SK-N-SH (cell line): ENCODE data around the gene OR51A2. TPM values are rescaled to one million over a fixed set of nuclear protein-coding genes. Genes with fewer than 3 reads are reported as not detected.

Source experiments
- CTCF ChIA-PET: fragments of 300-600, 350-600 bp; formaldehyde crosslinking; extraction: SDS; loops from one replicate; lab custom pipeline; 2021; lab: Yijun Ruan, JAX
- POLR2A ChIA-PET: fragments of 350-600 bp; sonication (Branson Sonifier 250); formaldehyde crosslinking; extraction: SDS; loops from one replicate; lab custom pipeline; 2020; ENCODE audit warnings: antibody characterized with exemption, inconsistent platforms; lab: Yijun Ruan, JAX
- DNase-seq: peaks from one replicate; pipeline ENCODE4 v3.0.0; 2012
- H2AFZ ChIP-seq: fragments of 200-600 bp; sonication (generic); 2 replicates; pipeline ENCODE4 v1.8.1; 2016; ENCODE audit warnings: antibody characterized with exemption, mild to moderate bottlenecking, low read depth
- H3F3A ChIP-seq: fragments of 200-600 bp; sonication (generic); replicated peaks from 2 replicates; pipeline ENCODE3; 2016; ENCODE audit warnings: antibody characterized with exemption, mild to moderate bottlenecking; ENCODE audit not compliant: insufficient read depth
- H3K27ac ChIP-seq, 2 experiments: fragments of 200-500 bp in 1 of 2; fragments of 200-600 bp in 1 of 2; sonication (Bioruptor generic) in 1 of 2; sonication (generic), shearing (Covaris generic) in 1 of 2; 2 replicates each; pipeline versions ENCODE4 v1.5.1 to v1.6.1; 2014 to 2016; ENCODE audit warnings: low read depth in 2 of 2, inconsistent platforms in 1 of 2, low read length in 1 of 2, mild to moderate bottlenecking in 1 of 2, mixed read lengths in 1 of 2
- H3K27me3 ChIP-seq: fragments of 200-600 bp; sonication (generic), shearing (Covaris generic); 2 replicates; pipeline ENCODE4 v1.6.1; 2016; ENCODE audit warnings: mixed run types; ENCODE audit not compliant: insufficient read depth
- H3K36me3 ChIP-seq, 2 experiments: fragments of 200-500 bp in 1 of 2; fragments of 200-600 bp in 1 of 2; sonication (Bioruptor generic) in 1 of 2; sonication (generic) in 1 of 2; replicated peaks in 1 of 2; 2 replicates each; pipeline versions ENCODE3 to v1.5.1; 2014 to 2016; ENCODE audit warnings: low read length in 1 of 2, mild to moderate bottlenecking in 1 of 2; ENCODE audit not compliant: insufficient read depth in 2 of 2, control insufficient read depth in 1 of 2
- H3K4me1 ChIP-seq, 2 experiments: fragments of 200-500 bp in 1 of 2; fragments of 200-600 bp in 1 of 2; sonication (Bioruptor generic) in 1 of 2; sonication (generic), shearing (Covaris generic) in 1 of 2; 2 replicates each; pipeline versions ENCODE4 v1.5.1 to v1.6.1; 2014 to 2016; ENCODE audit warnings: low read depth in 1 of 2, low read length in 1 of 2, mixed run types in 1 of 2; ENCODE audit not compliant: insufficient read depth in 2 of 2, control insufficient read depth in 1 of 2
- H3K4me2 ChIP-seq: fragments of 200-600 bp; sonication (generic), shearing (Covaris generic); 2 replicates; pipeline ENCODE4 v1.6.1; 2017; ENCODE audit warnings: mixed run types
- H3K4me3 ChIP-seq, 2 experiments: fragments of 200-500 bp in 1 of 2; fragments of 200-600 bp in 1 of 2; sonication (Bioruptor generic) in 1 of 2; sonication (generic), shearing (Covaris generic) in 1 of 2; 2 replicates each; pipeline versions ENCODE4 v1.5.1 to v1.8.1; 2014 to 2016; ENCODE audit warnings: low read depth in 2 of 2, inconsistent platforms in 1 of 2, low read length in 1 of 2, mild to moderate bottlenecking in 1 of 2, mixed read lengths in 1 of 2, moderate library complexity in 1 of 2
- H3K79me2 ChIP-seq: fragments of 200-600 bp; sonication (generic); 2 replicates; pipeline ENCODE4 v1.8.1; 2017; ENCODE audit warnings: mild to moderate bottlenecking; ENCODE audit not compliant: insufficient read depth
- H3K9ac ChIP-seq: fragments of 200-600 bp; sonication (generic); 2 replicates; pipeline ENCODE4 v1.6.1; 2017; ENCODE audit warnings: mixed run types
- H3K9me2 ChIP-seq: fragments of 200-600 bp; sonication (generic); 2 replicates; pipeline ENCODE4 v1.6.1; 2017; ENCODE audit warnings: mixed run types
- H3K9me3 ChIP-seq: fragments of 200-600 bp; sonication (generic); 2 replicates; pipeline ENCODE4 v1.6.1; 2017; ENCODE audit warnings: mixed run types, mild to moderate bottlenecking, moderate library complexity
- H4K20me1 ChIP-seq: fragments of 200-600 bp; sonication (generic); 2 replicates; pipeline ENCODE4 v1.6.1; 2017; ENCODE audit warnings: mild to moderate bottlenecking, mixed run types; ENCODE audit not compliant: insufficient read depth
- CHD2 ChIP-seq: fragments of 150-350 bp; IDR thresholded peaks from 2 replicates; pipeline ENCODE4 v1.6.1; 2018; ENCODE audit warnings: low read length; ENCODE audit not compliant: partially characterized antibody
- CTCF ChIP-seq: fragments of 200-600 bp; sonication (generic); IDR thresholded peaks from 2 replicates; pipeline ENCODE4 v1.6.1; 2017; ENCODE audit warnings: antibody characterized with exemption, mild to moderate bottlenecking, moderate library complexity
- ELF1 ChIP-seq: IDR thresholded peaks from 2 replicates; pipeline ENCODE4 v1.4.0; 2012
- FOSL2 ChIP-seq: IDR thresholded peaks from 2 replicates; pipeline ENCODE4 v1.4.0; 2012; ENCODE audit warnings: low read depth, mild to moderate bottlenecking, moderate library complexity, borderline replicate concordance
- GABPA ChIP-seq: IDR thresholded peaks from 2 replicates; pipeline ENCODE4 v1.4.0; 2012; ENCODE audit warnings: low read depth, mild to moderate bottlenecking
- IRF3 ChIP-seq: fragments of 150-350 bp; IDR thresholded peaks from 2 replicates; pipeline ENCODE4 v1.6.1; 2016; ENCODE audit warnings: mild to moderate bottlenecking, low read depth, low read length
- MAX ChIP-seq: IDR thresholded peaks from 2 replicates; pipeline ENCODE4 v1.4.0; 2012; ENCODE audit warnings: low read depth
- NFIC ChIP-seq: IDR thresholded peaks from 2 replicates; pipeline ENCODE4 v1.4.0; 2012; ENCODE audit warnings: borderline replicate concordance
- PBX3 ChIP-seq: IDR thresholded peaks from 2 replicates; pipeline ENCODE4; 2012
- RAD21 ChIP-seq: IDR thresholded peaks from 2 replicates; pipeline ENCODE4 v1.6.1; 2012; ENCODE audit warnings: mild to moderate bottlenecking, low read length
- RCOR1 ChIP-seq: fragments of 150-350 bp; IDR thresholded peaks from 2 replicates; pipeline ENCODE4 v1.6.1; 2017; ENCODE audit warnings: antibody characterized with exemption, low read length
- REST ChIP-seq: IDR thresholded peaks from 2 replicates; pipeline ENCODE4 v1.6.1; 2012; ENCODE audit warnings: mild to moderate bottlenecking, low read depth, low read length, moderate library complexity
- TAF1 ChIP-seq: IDR thresholded peaks from 2 replicates; pipeline ENCODE4 v1.6.1; 2012; ENCODE audit warnings: low read depth, mild to moderate bottlenecking, low read length, moderate library complexity, borderline replicate concordance
- TCF12 ChIP-seq: IDR thresholded peaks from 2 replicates; pipeline ENCODE4 v1.4.0; 2012
- USF2 ChIP-seq: fragments of 150-350 bp; IDR thresholded peaks from 2 replicates; pipeline ENCODE4 v1.6.1; 2017; ENCODE audit warnings: antibody characterized with exemption, low read length, low read depth, borderline replicate concordance
- ZBTB33 ChIP-seq: IDR thresholded peaks from 2 replicates; pipeline ENCODE4 v1.4.0; 2012; ENCODE audit warnings: low read depth, borderline replicate concordance
- WGBS: methylation state at CpG from one replicate; pipeline ENCODE4 v1.1.6; 2017; ENCODE audit warnings: low lambda C conversion rate; 5-methylcytosine and 5-hydroxymethylcytosine counted together
- polyA plus RNA-seq, 3 experiments: library from polyadenylated mRNA; depleted of rRNA; stranded (reverse); fragments of >200 nt; gene quantifications; 2 replicates each; pipeline ENCODE4 v1.2.3, GENCODE V29; 2012

The OR51A2 gene
- polyA plus RNA-seq, 1 of the 3 experiments (the other 2 are of a cell fraction): not detected

- TF ChIP-seq REST: no peak
Measured at GRCh38 chr11:4983841-4984240, 28.3 kb upstream of the OR51A2 start (continued).

GRCh38 chr11:4982678-4983077, 27.2 kb upstream of the OR51A2 start:
- Histone ChIP-seq H3K9ac (no peak overlapping the region), H3K79me2 (no peaks in the 10 kb centered on the region), H2AFZ (no peak overlapping the region), H3K9me3 (no peaks in the 10 kb centered on the region), H3K27me3 (no peaks in the 10 kb centered on the region), H3K4me2 (no peak overlapping the region), H3K9me2 (no peaks in the 10 kb centered on the region), H4K20me1 (no peaks in the 10 kb centered on the region), H3K27ac (no peak overlapping the region), H3K4me1 (no peaks in the 10 kb centered on the region), H3K4me3 (no peak overlapping the region), H3K36me3 (no peaks in the 10 kb centered on the region), H3F3A (no peaks in the 10 kb centered on the region)
- CTCF ChIA-PET: no interaction called here
- 3% methylated on average over 3 of the region's 3 CpGs for WGBS
- no peak for DNase-seq
- POLR2A ChIA-PET: no interaction called here
- no peak for TF ChIP-seq TCF12
- no peak for TF ChIP-seq PBX3
- no peak for TF ChIP-seq CHD2
- TF ChIP-seq ELF1: no peak
- no peak for TF ChIP-seq USF2
- TF ChIP-seq ZBTB33: no peak
- TF ChIP-seq RAD21: no peak
- no peak for TF ChIP-seq NFIC
- no peak for TF ChIP-seq CTCF
- TF ChIP-seq RCOR1: no peak
- no peak for TF ChIP-seq GABPA
- TF ChIP-seq TAF1: no peak
- no peak for TF ChIP-seq REST
- no peak for TF ChIP-seq MAX
- TF ChIP-seq IRF3: no peak
- TF ChIP-seq FOSL2: no peak
